HG03095 (cell line): ENCODE results near the gene DMKN.

Experiments
- ATAC-seq: cut with Tn5 transposase; IDR thresholded peaks from one replicate; pipeline ENCODE4 v1.9.1; 2021; ENCODE audit warnings: moderate library complexity; ENCODE audit not compliant: unreplicated experiment

The DMKN gene, protein sequence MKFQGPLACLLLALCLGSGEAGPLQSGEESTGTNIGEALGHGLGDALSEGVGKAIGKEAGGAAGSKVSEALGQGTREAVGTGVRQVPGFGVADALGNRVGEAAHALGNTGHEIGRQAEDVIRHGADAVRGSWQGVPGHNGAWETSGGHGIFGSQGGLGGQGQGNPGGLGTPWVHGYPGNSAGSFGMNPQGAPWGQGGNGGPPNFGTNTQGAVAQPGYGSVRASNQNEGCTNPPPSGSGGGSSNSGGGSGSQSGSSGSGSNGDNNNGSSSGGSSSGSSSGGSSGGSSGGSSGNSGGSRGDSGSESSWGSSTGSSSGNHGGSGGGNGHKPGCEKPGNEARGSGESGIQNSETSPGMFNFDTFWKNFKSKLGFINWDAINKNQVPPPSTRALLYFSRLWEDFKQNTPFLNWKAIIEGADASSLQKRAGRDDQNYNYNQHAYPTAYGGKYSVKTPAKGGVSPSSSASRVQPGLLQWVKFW

DNA sequence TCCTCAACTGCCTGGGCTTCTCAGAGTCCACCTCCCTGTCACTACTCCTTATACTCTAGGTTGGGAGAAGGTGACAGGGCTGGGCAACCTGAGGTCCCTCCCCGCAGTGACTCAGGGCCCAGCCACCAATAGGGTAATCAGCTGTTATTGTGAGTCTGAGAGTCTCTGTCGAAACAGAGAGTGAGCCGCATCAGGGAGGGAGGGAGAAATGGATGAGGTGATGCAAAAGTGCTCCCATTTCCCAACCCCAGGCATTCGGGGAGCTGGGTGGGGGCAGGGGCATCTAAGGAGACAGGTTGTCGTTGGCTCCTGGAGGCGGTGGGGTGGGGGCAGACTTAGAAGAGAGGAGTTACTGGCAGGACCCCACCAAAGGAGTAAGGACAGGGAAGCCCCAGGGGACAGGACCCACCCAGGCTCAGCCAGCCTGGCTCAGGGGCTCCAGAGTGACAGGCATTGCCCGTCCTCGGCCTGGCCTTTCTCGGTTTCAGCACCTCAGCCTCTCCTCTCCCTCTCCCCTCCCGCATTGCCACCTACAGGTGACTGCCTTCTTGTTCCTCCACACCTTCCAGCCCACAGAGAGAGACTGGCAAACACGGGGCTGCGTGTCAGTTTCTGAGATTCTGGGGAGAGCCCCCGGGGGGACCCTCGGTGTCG lies at the start of gene DMKN:
DMKN (minus strand) TSS at position 22 of the 654 bp plus-strand sequence. CDS start 174 bp downstream, outside the sequence.
- ATAC-seq, result no peak

DNA sequence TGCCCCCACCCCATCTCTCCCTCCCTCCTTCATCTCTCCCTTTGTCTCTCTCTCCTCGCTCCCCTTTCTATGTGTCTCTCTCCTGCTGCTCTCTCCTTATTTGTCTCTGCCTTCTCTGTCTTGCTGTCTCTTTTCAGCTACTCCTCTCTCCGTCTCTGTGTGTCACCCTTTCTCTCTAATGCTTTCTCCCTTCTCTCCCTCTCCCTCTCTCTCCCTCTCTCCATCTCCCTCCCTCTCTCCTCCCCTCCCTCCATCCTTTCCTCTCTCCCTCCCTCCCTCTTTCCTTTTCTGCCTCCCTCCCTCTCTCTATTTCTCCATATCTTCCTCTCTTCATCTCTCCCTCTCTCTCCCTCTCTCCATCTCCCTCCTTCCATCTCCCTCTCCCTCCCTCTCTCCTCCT lies 49.3 kb upstream of the DMKN start:
- no peak for ATAC-seq

DNA sequence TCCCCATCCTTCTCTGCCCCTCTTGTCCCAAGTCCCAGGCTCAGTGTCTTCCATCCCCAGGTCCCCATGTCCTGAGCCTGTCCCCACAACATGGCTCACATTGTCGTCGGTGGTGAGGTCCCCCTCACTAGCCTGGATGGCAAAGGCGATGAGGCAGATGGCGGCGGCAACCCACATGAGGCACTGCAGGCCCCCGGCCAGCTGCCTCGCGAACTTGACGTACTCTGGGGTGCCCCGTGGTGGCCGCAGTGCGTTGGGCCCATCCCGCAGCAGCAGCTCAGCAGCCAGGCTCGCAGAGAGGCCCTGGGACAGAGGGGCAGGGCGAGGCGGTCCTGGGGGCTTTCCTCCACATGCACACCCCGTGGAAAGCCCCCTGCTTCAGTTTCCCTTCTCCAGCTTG lies 48.9 kb upstream of the DMKN start:
- no peak for ATAC-seq

DNA sequence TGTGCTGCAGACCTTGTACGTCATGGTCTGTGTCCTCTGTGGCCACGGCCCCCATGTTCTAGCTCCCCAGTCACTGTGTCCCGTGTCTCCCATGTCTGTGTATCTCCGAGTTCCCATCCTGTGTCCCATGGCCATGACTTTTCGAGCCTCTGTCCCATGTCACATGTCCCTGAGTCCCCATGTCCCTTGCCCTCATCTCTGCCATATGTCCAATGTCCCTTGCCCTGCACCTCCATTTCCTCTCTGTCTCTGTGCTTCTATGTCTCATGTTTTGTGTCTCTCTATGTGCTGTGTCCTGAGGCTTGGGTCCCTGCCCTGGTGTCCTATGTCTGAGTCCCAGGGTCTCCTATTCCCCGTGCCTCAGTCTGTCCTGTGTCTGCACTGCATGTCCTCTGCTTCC lies 48.0 kb upstream of the DMKN start:
- ATAC-seq, result no peak

DNA sequence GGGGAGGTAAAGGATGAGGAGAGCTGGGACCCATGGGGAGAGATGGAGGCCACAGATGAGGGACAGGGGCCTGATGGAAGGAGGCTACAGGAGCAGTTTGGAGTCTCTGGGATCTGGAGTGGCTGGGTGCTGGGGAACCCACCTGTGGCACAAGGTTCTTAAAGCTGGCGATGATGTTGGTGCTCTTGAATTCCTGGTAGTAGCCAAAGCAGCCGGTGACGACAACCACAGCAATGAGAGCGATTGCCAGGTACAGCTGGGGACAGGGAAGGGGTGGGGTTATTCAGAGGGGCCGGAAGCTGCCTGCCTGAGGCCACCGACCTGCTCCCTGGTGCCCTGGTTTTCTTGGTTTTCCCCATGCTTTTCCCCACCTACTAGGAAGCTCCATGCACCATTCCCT lies 47.2 kb upstream of the DMKN start:
- ATAC-seq, result no peak

DNA sequence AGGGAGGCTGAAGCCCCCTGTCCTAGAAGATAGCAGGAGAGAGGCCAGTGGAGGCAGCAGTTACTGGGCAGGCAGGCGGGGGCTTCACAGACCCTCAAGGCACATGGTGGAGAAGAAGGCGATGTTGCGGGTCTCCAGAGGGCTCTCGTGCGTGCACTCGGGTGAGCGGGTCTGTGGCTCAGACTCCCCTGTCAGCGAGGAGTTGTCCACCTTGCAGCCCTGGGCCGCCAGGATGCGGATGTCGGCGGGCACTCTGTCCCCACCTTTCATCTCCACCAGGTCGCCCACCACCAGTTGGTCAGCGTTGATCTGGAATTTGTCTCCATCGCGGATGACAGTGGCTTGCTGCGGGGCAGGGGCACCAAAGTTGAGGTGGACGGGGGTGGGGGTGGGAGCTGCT lies 46.8 kb upstream of the DMKN start:
- no peak for ATAC-seq

DNA sequence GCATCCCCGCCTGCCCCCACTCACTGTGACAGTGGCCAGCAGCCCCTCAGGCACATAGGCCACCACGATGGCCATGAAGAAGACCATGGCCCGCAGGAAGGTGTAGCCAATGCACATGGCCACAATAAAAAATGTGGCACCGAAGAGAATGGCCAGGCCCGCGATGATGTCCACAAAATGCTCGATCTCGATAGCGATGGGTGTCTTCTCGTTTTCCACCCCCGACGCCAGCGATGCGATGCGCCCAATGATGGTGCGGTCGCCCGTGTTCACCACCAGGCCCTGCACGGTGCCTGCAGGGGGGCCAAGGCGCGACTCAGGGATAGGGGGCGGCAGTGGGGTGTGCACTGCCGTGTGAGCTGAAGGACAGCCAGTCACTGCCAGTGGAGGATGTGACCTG lies 46.3 kb upstream of the DMKN start:
- ATAC-seq, result no peak

DNA sequence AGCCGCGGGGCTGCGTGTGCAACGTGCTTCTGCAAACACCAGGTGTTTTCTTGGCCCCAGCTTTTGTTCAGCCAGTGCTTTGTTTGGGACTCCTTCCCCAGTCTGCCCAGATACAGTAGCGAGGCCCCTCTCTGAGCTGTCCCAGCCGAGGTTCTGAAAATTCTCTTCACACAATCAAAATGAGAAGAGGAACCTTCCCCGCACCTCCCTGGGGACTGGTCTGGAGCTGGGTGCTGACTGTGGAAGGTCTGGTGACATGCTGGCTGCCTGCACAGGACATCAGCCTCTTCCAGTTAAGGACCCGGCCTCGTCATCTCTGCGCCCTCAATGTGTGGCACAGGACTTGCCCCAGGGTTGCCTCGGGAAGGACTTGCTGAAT lies 45.8 kb upstream of the DMKN start:
- ATAC-seq, result no peak

DNA sequence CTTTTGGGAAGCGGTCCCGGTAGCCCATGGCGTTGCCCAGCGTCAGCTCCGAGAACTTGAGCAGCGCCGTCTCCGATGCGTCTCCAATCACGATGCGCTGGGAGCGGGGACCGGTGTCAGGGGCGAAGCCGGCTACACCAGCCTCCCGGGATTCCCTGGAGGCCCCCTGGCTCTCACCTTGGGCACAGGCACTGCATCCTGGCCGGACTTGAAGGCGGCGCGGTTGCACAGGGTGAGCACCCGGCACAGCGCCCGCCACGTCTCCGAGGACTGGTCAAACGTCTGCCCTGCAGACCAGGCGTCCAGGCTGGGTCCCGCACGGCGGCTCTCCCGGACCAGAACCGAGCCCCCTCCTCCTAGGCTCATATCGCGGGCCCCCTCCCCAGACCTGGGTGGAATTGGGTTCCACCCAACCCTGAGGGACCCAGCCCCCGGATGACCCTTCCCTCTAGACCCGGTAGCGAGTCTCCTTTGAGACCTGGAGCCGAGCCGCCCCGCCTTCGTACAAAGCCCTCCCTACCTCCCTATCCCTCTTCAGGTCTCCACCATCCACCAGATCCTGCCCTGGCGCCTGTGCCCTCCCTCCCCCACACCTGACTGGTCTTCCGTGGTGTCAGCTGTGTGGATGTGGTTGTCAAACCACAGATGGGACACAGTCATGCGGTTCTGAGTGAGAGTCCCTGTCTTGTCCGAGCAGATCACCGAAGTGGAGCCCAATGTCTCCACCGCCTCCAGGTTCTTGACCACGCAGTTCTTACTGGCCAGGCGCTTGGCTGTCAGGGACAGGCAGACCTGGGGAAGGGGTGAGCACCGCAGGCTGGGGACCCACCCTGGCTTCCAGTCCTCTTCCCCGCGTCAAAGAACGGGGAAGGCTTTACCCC lies 45.2 kb upstream of the DMKN start:
- no peak for ATAC-seq

DNA sequence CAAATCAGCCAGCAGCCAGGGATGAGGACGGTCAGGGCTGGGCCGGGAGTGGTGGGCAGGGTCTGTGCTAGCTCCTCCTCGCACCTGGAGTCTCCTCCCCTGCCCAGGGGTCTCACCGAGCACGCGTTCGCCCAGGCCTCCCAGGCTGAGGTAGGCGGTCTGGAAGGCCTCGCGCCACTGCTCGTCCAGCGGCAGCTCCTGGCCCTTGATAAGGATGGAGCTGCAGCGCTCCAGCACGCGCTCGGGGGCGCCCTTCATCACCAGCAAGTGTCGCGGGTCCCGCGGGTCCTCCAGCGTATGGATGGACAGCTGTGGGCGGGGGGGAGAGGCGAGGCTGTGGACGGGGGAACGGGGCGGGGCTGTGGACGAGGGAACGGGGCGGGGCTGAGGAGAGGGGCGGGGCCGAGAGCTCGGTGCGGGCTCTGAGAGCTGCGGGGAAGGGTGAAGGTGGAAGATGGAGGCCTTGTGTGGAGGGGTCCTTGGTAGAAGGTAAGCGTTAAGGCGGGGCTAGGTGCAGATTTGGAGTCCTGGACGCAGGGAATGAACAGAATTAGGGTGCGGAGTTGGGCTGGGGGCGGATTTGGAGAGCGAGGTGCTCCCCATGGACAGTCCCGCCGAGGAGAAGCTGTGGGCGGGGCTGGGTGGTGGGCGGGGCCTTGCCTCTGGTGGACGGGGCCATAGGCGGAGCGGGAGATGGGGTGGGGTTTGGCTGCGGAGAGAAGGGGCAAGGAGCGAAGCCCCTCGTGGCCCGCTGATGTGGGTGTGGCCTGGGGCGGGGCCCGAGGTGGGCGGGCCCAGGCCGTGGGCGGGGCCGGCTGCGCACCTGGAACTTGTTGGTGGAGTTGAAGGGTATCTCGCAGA lies 44.3 kb upstream of the DMKN start:
- no peak for ATAC-seq

DNA sequence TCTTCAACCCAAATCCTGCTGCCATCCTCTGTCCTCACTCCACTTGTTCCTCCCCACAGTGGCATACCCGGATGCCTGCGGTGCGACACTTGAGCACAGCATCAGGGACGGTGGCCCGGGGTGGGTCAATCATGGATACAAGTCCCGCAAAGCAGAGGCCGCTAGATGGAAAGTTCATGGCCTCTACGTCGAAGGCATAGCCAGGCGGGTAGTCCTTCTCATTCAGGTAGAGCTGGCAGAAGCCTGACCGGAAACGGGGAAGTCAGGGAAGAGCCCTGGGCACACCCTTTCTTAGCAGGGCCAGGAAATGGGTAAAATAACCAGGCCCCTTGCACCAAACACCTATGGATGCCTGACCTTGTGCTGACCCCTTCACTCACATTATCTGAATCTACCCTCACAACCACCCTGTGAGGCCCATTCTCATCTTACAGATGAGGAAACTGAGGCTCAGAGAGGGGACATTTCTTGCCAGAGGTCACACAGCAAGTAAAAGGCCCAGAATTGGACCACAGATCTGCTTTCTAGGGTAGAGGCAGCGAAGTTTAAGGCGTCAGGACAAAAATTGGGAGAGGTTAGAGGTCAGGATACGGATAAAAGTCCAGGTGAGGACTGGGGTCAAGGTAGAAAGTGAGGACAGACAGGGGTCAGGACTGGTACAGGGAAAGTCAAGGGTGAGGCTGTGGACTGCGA lies 43.5 kb upstream of the DMKN start:
- ATAC-seq, result no peak

DNA sequence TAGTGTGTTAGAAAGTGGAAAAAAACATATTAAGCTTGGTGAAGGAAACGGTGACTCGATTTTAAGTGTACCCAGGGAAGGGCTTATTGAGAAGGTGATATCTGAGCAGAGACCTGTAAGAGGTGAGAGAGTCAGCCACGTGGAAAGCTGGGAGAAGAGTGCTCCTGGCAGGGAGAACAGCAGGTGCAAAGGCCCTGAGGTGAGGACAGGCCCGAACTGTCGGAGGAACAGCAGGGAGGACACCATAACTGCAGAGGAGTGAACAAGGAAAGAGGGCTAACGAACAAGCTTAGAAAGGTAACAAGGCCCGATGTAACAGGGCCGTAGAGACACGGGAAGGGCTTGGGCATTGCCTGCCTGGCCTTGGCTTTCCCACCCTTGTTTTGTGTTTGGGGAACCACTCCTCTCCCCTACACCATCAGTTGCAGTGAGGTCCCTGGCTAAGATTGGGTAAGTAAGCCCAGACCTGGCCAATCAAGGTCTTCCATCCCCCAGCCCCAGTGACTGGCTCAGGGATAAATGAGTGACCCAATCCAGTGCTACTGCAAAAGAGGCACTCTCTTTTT lies 42.7 kb upstream of the DMKN start:
- ATAC-seq, result no peak

DNA sequence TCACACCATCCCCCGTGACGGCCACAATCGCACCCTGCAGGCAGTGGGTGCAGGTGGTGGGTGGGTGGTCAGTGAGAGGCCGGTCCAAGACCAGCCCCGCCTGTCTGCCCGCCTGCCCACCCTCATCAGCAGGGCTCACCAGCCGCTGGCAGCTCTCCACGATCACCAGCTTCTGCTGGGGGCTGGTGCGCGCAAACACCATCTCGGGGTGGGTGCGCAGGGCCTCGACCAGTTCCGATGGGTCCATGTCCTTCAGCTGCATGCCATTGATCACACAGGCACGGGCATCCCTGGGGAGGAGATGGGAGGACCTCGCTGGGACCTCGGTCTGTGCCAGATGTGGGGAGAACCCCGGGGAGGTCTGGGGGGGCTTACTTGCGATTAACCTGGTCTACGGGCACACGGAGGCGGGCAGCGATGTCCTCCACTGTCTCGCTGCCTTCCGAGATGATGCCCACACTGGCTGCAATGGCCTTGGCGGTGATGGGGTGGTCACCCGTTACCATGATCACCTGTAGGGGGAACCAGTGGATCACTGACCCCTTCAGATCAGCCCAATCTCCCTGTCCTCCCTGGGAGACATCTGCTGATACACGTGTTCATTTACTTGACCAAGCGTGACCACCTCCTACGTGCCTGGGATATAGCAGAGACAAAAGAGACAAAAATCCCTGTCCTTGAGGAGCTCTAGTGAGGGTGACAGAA lies 42.0 kb upstream of the DMKN start:
- no peak for ATAC-seq

DNA sequence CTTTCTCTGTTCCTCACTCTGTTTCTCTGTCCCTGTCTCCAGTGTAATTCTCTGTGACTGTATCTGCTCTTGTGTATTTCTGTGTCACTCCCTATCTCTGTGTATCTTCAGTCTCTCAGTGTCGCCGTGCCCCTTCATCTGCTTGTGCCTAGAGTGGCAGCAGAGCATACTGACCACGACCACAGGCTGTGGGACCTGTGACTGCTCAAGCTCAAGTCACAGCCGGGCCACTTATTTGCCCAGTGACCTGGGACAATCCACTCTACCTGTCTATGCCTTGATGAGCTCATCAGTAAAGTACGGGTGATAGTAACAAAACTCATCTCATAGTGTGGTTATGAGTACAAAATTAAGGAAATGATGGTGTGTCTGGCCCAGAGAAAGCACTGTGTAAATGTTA lies 40.6 kb upstream of the DMKN start:
- ATAC-seq, result no peak

DNA sequence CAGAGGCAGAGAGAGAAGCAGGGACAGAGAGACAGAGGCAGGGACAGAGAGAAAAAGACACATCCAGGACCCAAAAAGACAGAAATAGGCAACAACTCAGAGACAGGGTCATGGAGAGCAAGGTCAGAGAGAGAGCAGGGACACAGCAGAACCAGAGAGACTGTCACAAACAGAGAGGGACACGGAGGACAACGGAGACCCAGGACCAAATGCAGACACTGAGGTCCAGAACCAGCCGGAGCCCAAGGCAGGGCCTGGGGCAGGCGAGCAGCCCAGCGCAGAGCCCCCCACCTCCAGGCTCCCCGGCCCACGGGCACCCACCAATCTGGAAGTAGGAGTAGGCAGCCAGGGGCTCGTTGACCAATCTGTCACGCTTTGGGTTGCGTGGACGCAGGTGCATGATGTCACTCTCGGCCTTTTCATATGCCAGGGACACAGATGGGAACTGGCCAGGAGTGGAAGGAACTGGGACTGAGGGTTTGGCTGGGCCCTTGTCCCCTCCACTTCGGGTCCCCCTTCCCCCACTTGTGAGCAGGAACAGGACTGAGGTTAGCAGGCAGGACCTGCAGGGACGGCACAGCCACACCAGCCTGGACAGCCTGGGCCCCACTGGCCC lies 40.0 kb upstream of the DMKN start:
- no peak for ATAC-seq

DNA sequence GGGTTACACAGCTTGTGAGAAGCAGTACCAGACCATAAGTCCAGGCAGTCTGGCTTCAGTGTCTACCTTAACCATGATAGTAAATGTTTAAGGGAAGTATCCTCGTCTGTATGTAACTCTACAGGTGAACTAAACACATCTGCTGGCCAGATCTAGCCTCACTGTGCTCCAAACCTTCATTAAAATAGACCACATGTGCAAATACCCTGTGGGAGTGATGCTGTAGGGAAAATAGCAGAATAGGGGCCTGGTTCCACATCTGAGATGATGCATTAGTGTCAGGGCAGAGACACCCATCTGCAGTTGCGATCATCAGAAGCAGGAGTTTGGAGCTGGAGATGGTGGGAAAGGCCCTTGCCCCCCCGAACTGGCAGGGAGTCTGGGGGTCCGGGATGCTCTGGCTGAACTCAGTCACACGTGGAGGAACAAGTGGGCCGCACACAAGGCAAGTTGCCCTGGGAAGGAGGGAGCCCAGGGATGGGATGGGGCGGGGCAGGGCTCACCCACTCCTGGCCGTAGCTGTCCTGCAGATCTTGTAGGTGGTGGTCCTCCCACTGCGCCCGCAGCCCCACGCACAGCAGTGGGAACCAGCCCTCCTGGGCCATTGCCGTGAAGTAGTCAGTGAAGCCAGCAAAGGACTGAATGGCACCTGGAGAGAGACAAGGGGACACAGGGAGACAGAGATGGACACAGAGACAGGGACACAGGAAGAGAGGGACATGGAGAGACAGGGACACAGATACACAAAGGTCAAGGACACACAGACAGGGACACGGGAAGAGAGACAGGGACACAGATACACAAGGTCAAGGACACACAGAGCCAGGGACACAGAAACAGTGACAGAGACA lies 39.3 kb upstream of the DMKN start:
- ATAC-seq, result no peak

DNA sequence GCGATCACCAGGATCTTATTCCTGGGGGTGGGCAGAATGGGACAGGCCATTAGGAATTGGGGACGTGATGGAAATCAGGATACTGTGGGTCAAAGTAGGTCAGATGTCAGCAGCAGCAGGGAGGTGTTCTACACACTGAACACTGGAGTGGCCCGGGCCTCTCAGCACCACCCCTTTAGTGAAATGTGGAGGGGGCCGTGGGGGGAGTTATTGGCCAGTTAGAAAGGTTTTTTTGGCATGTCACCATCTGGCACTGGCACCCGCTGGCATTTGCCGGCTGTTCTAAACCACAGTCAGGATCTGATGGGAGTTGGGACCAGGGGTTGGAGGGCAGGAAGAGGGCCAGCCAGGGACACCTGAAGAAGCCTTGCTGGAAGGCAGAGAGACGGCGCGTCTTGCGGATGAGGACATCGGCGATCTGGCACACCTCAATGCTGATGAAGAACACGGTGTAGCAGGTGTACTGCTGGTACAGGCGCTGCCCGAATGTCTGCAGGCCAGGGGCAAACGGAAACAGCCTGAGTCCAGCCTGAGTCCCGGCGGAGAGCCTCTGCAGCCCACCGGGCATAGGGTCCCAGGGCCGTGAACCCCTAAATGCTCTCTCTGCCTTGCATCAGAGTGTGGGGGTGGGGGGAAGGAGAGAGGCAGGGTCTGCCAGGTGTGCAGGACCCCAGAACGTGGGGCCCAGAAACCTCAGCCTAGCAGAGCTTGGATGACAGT lies 37.8 kb upstream of the DMKN start:
- ATAC-seq, result no peak
